ENCODE results near the gene PROCR. TPM values are rescaled to one million over a fixed set of nuclear protein-coding genes. Genes with fewer than 3 reads are reported as not detected.
"Not testable (repeated sequence)": the region's sequence is repeated elsewhere in the genome, so short reads cannot be mapped to it uniquely, and the experiment has no call there.

PROCR gene
- total RNA-seq, 1 experiment from 2014 or later = 52.0 TPM

DNA sequence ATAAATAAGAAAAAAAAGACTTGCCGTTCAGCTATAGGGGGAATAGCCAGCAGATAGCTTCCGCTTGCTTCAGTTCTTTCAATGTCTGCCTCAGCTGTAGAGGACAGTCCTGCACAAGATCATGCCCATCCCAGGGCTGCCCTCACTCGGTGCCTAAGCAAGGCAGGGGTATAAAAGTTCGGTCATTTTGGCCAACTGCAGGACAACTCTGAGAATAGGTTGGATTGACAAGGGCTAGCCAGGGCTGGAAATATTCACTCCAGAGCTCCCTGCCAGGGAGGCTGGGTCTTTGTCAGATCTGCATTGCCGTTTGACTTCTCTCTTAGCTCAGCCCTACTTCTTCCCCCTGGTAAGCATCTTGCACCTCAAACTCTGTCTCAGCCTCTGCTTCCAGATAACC lies 8.4 kb downstream of the PROCR start (continued):
- TF ChIP-seq ELF1 (IDR thresholded peaks at IDR 0.05; ENCODE audit: borderline replicate concordance, low read depth) (no peak), FOSL1 (IDR thresholded peaks at IDR 0.05; ENCODE audit: low read depth) (no peak), CBX3 (IDR thresholded peaks at IDR 0.05; ENCODE audit: low read depth) (no peak), EZH2phosphoT487 (IDR thresholded peaks at IDR 0.05; ENCODE audit: borderline replicate concordance) (no peak), ZNF274 (IDR thresholded peaks at IDR 0.05; ENCODE audit: low read depth, low read length) (no peak), JUND (IDR thresholded peaks at IDR 0.05) (no peak), EZH2 (IDR thresholded peaks at IDR 0.05) (no peak), SIN3A (IDR thresholded peaks at IDR 0.05; ENCODE audit: low read depth) (no peak), EGR1 (IDR thresholded peaks at IDR 0.05; ENCODE audit: low read depth) (no peak)
- TF ChIP-seq, protein P1, sequence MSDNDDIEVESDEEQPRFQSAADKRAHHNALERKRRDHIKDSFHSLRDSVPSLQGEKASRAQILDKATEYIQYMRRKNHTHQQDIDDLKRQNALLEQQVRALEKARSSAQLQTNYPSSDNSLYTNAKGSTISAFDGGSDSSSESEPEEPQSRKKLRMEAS (IDR thresholded peaks at IDR 0.05) = no peak

DNA sequence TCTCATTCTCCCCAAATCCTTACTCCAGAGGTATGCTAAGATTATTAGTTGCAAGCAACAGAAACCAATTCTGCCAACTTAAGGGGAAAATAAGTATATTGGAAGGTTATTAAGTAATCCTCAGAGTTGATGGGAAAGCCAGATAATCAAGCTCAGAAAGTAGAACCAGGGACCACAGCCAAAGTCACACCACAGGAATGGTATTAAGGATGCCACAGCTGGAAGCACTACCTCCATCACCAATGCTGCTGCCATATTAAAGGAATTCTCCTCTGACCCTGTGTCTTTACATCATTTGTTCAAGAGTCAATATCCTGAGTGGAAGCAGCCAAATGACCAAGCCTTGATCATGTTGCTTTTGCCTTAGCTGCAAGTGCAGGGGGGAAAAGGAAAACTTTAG lies 9.9 kb downstream of the PROCR start:
- no peak overlapping the region for H3K9ac ChIP-seq (ENCODE audit: low read length)
- ChIA-PET CTCF (no interaction called here), RAD21 (ENCODE audit: low non-redundant PET in 1 of 2, low total read pairs in 2 of 2, uncharacterized antibody in 2 of 2, unreplicated experiment in 2 of 2) (no interaction called here), POLR2A (no interaction called here)
- no peak for TF ChIP-seq CBX3 (IDR thresholded peaks at IDR 0.05; ENCODE audit: low read depth)
- TF ChIP-seq SP1 (IDR thresholded peaks at IDR 0.05; ENCODE audit: low read depth) = no peak
- no peak for TF ChIP-seq EGR1 (IDR thresholded peaks at IDR 0.05; ENCODE audit: low read depth)
- no peak for TF ChIP-seq CEBPB (IDR thresholded peaks at IDR 0.05; ENCODE audit: low read depth)
- no peak for TF ChIP-seq JUND (IDR thresholded peaks at IDR 0.05)
- TF ChIP-seq, protein P2, sequence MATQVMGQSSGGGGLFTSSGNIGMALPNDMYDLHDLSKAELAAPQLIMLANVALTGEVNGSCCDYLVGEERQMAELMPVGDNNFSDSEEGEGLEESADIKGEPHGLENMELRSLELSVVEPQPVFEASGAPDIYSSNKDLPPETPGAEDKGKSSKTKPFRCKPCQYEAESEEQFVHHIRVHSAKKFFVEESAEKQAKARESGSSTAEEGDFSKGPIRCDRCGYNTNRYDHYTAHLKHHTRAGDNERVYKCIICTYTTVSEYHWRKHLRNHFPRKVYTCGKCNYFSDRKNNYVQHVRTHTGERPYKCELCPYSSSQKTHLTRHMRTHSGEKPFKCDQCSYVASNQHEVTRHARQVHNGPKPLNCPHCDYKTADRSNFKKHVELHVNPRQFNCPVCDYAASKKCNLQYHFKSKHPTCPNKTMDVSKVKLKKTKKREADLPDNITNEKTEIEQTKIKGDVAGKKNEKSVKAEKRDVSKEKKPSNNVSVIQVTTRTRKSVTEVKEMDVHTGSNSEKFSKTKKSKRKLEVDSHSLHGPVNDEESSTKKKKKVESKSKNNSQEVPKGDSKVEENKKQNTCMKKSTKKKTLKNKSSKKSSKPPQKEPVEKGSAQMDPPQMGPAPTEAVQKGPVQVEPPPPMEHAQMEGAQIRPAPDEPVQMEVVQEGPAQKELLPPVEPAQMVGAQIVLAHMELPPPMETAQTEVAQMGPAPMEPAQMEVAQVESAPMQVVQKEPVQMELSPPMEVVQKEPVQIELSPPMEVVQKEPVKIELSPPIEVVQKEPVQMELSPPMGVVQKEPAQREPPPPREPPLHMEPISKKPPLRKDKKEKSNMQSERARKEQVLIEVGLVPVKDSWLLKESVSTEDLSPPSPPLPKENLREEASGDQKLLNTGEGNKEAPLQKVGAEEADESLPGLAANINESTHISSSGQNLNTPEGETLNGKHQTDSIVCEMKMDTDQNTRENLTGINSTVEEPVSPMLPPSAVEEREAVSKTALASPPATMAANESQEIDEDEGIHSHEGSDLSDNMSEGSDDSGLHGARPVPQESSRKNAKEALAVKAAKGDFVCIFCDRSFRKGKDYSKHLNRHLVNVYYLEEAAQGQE (IDR thresholded peaks at IDR 0.05; ENCODE audit: low read depth) = no peak
- no peak for TF ChIP-seq POLR2A (IDR thresholded peaks at IDR 0.05; ENCODE audit: borderline replicate concordance, extremely low read depth, insufficient read depth, insufficient read length)
- no peak for TF ChIP-seq SRF (IDR thresholded peaks at IDR 0.05; ENCODE audit: low read depth)
- TF ChIP-seq RAD21 (IDR thresholded peaks at IDR 0.05; ENCODE audit: low read depth) = no peak
- TF ChIP-seq POLR2AphosphoS5 (IDR thresholded peaks at IDR 0.05; ENCODE audit: low read depth, low read length) = no peak
- TF ChIP-seq ZFX (IDR thresholded peaks at IDR 0.05) = no peak
- no peak for TF ChIP-seq TCF7L2 (IDR thresholded peaks at IDR 0.05; ENCODE audit: borderline replicate concordance, extremely low read depth, insufficient read depth, insufficient read length)
- no peak overlapping the region for H2AFZ ChIP-seq (ENCODE audit: low read depth, low read length, poor library complexity, severe bottlenecking)
- peaks cover 6 to 9% of the 10 kb centered on the region in 2 experiments; a peak in 3 of 4 replicates for H3K36me3 ChIP-seq (ENCODE audit: control insufficient read depth in 1 of 2, insufficient read depth in 2 of 2, low read length in 2 of 2)
- no peak overlapping the region for H3K4me2 ChIP-seq (ENCODE audit: low read length)
- no peak for ATAC-seq
- H3K79me2 ChIP-seq (ENCODE audit: insufficient read depth, low read length) = no peaks in the 10 kb centered on the region
- no peak overlapping the region for H3K4me3 ChIP-seq (replicated peaks in 1 of 2; ENCODE audit: low read depth in 1 of 2, low read length in 2 of 2)
- no peaks in the 10 kb centered on the region for H3K9me2 ChIP-seq (ENCODE audit: insufficient read depth)
- no TSS peak for BruUV-seq (replicated peaks)
- H3K27ac ChIP-seq (ENCODE audit: low read depth, low read length) = no peak overlapping the region
- H3K4me1 ChIP-seq (ENCODE audit: control insufficient read depth in 1 of 2, insufficient read depth in 2 of 2, low read length in 2 of 2) = no peaks in the 10 kb centered on the region
- H3K27me3 ChIP-seq (ENCODE audit: insufficient read depth, low read length) = no peaks in the 10 kb centered on the region
- H4K20me1 ChIP-seq (ENCODE audit: insufficient read depth) = no peaks in the 10 kb centered on the region
- no peak for DNase-seq (ENCODE audit: low read depth, low spot score)
- H3K9me3 ChIP-seq (ENCODE audit: control insufficient read depth in 1 of 2, insufficient read depth in 1 of 2, low read depth in 1 of 2, low read length in 2 of 2) = no peaks in the 10 kb centered on the region
- intact Hi-C loops (cut with micrococcal nuclease) = no loop called here

DNA sequence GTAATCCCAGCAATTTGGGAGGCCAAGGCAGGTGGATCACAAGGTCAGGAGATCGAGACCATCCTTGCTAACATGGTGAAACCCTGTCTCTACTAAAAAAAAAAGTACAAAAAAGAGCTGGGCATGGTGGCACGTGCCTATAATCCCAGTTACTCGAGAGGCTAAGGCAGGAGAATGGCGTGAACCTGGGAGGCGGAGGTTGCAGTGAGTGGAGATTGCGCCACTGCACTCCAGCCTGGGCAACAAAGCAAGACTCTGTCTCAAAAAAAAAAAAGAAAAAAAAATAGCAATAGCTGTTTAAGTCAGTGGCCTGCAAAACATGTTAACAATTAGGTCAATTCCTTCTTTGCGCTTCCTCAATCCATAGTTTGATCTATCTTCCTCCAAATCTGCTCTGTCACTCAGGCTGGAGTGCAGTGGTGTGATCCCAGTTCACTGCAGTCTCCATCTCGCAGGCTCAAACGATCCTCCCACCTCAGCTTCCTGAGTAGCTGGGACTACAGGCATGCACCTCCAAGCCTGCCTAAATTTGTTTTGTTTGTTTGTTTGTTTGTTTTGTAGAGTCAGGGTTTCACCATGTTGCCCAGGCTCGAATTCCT lies 14.9 kb downstream of the PROCR start:
- H3K4me2 ChIP-seq (ENCODE audit: low read length); DNase-seq (ENCODE audit: low read depth, low spot score); H3K4me3 ChIP-seq (replicated peaks in 1 of 2; ENCODE audit: low read depth in 1 of 2, low read length in 2 of 2); POLR2A ChIA-PET; H3K79me2 ChIP-seq (ENCODE audit: insufficient read depth, low read length); H3K27me3 ChIP-seq (ENCODE audit: insufficient read depth, low read length); H3K36me3 ChIP-seq (ENCODE audit: control insufficient read depth in 1 of 2, insufficient read depth in 2 of 2, low read length in 2 of 2); BruUV-seq (replicated peaks); intact Hi-C loops (cut with micrococcal nuclease); H3K9me3 ChIP-seq (ENCODE audit: control insufficient read depth in 1 of 2, insufficient read depth in 1 of 2, low read depth in 1 of 2, low read length in 2 of 2); CTCF ChIA-PET; H4K20me1 ChIP-seq (ENCODE audit: insufficient read depth); H3K4me1 ChIP-seq (ENCODE audit: control insufficient read depth in 1 of 2, insufficient read depth in 2 of 2, low read length in 2 of 2); H3K9me2 ChIP-seq (ENCODE audit: insufficient read depth); H3K9ac ChIP-seq (ENCODE audit: low read length); H3K27ac ChIP-seq (ENCODE audit: low read depth, low read length); H2AFZ ChIP-seq (ENCODE audit: low read depth, low read length, poor library complexity, severe bottlenecking); RAD21 ChIA-PET (ENCODE audit: low non-redundant PET in 1 of 2, low total read pairs in 2 of 2, uncharacterized antibody in 2 of 2, unreplicated experiment in 2 of 2); ATAC-seq: not testable (repeated sequence)
